GM12872 (cell line): Measurements from ENCODE around the gene SHISA6.

Experiments
- TF ChIP-seq, protein P1 (sequence below): IDR thresholded peaks from 3 replicates; pipeline ENCODE4 v1.5.1; 2011; ENCODE audit warnings: low read depth, mild to moderate bottlenecking, low read length, moderate library complexity; ENCODE audit not compliant: insufficient read depth

SHISA6 gene

DNA sequence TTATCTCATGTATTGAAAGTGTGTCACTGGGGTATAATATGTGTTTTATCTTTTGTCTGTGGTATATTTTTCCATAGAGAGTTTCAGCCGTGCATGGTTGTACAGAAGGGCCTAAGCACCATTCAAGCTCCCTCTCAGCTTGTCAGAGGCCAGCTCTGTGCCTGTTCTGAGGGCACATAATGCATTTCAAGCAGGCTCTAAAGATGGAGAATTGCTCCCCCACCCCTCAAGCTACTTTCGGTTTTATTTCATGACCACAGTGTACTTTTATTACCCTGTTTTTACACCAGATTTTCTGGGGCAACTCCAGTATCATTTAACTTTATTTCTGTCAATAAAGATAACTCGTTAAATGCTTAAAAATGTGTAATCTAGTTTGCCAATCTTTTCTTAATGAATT is 131.7 kb downstream of the SHISA6 start:
- TF ChIP-seq, protein P1, sequence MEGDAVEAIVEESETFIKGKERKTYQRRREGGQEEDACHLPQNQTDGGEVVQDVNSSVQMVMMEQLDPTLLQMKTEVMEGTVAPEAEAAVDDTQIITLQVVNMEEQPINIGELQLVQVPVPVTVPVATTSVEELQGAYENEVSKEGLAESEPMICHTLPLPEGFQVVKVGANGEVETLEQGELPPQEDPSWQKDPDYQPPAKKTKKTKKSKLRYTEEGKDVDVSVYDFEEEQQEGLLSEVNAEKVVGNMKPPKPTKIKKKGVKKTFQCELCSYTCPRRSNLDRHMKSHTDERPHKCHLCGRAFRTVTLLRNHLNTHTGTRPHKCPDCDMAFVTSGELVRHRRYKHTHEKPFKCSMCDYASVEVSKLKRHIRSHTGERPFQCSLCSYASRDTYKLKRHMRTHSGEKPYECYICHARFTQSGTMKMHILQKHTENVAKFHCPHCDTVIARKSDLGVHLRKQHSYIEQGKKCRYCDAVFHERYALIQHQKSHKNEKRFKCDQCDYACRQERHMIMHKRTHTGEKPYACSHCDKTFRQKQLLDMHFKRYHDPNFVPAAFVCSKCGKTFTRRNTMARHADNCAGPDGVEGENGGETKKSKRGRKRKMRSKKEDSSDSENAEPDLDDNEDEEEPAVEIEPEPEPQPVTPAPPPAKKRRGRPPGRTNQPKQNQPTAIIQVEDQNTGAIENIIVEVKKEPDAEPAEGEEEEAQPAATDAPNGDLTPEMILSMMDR, result no peak

DNA sequence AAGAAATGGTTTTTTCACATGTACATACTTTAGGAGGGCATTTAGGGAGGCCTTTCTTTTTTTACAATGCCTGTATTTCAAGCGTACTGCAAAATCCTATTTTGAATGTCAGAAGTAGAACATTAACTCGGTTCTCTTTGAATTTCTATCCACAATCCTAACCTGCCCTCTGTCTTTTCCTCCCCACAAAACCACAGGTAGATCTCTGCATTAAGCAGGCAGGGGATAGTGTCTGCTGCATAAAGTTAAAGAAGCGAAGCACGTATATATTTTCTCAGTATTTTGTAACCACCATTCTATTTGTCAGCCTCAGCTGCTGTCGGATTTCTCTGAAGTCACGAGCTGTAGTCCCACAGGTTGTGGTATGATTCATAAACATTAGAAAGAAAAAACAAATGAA is 137.5 kb downstream of the SHISA6 start:
- TF ChIP-seq, protein P1, result no peak

DNA sequence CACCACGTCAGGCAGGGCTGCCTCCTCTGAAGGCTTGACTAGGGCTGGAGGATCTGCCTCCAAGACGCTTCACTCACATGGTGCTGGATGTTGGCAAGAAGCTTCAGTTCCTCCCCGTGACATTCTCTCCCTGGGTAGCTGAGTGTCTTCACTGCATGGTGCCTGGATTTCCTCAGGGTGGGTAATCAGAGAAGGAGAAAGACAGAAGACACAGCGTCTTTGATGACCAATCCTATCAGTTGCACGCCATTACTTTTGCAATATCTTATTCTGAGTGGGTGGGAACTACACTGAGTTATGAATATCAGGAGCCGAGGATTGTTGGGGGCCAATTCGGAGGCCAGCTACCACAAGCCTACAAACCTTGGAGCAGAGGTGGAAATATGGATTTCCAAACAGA is 139.7 kb downstream of the SHISA6 start:
- TF ChIP-seq, protein P1, result no peak

DNA sequence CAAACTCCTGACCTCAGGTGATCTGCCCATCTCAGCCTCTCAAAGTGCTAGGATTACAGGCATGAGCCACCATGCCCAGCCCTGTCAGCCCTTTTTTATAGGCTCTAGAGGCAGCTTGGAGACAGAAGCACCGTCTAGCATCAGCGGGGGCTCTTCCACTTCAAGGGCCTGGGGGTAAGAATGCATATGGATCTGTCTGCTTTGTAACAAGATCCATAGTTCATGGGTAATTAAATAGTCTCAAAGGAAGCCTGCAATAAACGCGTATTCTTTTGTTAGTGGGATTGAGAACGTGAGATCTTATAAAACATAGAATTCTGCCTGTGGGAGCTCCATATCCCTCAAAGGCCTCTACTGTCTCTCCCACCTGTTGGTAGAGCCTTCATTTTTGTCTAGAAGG is 142.1 kb downstream of the SHISA6 start:
- TF ChIP-seq, protein P1, result no peak

DNA sequence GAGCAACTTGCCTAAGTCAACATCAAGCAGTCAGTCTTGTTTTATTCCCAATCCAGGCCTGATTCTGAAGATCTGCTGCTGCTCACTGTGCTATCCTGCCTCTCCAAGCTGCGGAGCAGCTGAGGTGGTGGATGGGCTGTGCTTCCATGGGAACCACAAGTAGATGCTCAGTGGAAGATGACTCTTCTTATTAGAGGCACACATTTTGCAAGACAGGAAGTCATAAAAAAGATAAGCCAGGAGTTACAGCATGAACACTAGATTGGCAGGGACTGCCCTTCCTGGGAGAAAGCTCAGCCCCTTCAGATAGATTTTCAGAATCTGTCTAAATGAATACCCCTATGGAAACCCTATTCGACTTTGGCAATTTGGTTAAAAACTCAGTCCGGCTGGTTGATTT is 143.1 kb downstream of the SHISA6 start:
- TF ChIP-seq, protein P1, result no peak

DNA sequence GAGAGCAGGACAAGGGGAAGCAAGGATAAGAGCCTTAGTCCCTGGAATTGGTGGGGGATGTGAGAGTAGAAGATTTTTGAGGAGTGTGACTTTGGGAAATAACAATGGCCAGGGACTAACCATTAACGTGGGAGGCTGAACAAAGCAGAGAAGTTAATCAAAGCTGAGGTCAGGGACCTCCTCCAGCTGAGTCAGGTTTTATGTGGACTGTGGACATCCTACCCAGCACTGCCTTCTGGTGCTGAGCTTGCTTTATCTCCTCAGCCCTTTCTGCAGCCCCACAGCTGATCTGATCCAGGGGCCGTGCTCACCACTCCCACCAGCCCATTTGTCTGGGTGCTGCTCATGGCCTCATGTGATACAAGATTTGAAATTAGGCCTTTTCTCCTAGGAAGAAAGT is 146.6 kb downstream of the SHISA6 start:
- TF ChIP-seq, protein P1, result no peak

DNA sequence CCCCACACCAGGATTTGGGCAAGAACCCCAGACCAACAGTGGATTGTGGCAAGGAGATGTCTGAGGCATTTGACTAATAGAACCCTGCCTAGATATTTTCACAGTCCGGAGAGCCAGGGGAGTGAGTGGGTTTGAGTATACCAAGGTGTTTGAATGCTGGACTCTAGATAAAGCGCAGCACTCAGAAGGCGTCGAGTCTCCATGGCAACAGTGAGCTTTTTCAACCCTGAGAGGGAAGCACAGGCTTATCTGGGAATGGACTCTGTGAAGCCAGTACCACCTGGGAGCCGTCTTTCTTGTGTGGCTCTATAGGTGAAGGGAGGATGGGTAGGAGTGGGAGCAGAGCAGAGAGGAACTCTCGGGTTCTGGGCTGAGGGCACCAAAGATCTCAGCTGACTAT is 147.0 kb downstream of the SHISA6 start:
- TF ChIP-seq, protein P1, result no peak

DNA sequence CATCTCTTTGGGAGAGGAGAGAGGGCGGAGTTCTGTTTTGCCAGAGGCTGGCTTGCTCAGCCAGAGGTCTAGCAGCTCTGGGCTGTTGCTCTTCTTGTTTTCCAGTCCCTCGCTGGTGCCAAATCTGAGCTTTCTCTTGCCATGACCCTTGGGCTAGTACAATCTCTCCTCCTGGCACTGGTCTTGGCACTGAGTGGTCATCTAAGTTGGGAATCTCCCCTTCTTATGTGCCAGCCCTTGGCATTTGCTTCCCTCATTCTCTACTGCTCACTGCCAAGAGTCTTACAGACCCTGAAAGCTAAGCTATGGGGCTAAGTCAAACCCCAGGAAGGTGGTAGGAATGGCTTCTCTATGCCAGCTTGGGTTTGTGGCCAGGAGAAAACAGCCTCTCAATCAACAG is 148.6 kb downstream of the SHISA6 start:
- TF ChIP-seq, protein P1, result no peak
